HG03103 (cell line): ENCODE data around the gene NDE1.

Experiments
- ATAC-seq: cut with Tn5 transposase; IDR thresholded peaks from one replicate; pipeline ENCODE4 v1.9.1; 2021; ENCODE audit warnings: low read depth; ENCODE audit not compliant: unreplicated experiment

Gene NDE1

GRCh38 chr16:15759070-15759469 lies 109.0 kb downstream of the NDE1 start:
- ATAC-seq, result no peak

GRCh38 chr16:15760129-15760528 lies 110.1 kb downstream of the NDE1 start:
- ATAC-seq, result no peak

- ATAC-seq, result no peak
Observed at GRCh38 chr16:15764112-15764511, 114.1 kb downstream of the NDE1 start.

- ATAC-seq, result no peak
Observed at GRCh38 chr16:15765116-15765515, 115.1 kb downstream of the NDE1 start.

- ATAC-seq, result peak; percentile 63
Observed at GRCh38 chr16:15765880-15766279, 115.8 kb downstream of the NDE1 start.

- ATAC-seq, result no peak
Observed at GRCh38 chr16:15766918-15767317, 116.9 kb downstream of the NDE1 start.

- ATAC-seq, result no peak
Observed at GRCh38 chr16:15768201-15768600, 118.2 kb downstream of the NDE1 start.

GRCh38 chr16:15769239-15769638 lies 119.2 kb downstream of the NDE1 start:
- ATAC-seq, result no peak

- no peak for ATAC-seq
Observed at GRCh38 chr16:15770107-15770506, 120.1 kb downstream of the NDE1 start.

- no peak for ATAC-seq
Observed at GRCh38 chr16:15770512-15770911, 120.5 kb downstream of the NDE1 start.

GRCh38 chr16:15771694-15772093 lies 121.6 kb downstream of the NDE1 start:
- ATAC-seq, result no peak

- ATAC-seq, result no peak
Observed at GRCh38 chr16:15772579-15773293, 122.7 kb downstream of the NDE1 start.

GRCh38 chr16:15773968-15774367 lies 123.9 kb downstream of the NDE1 start:
- no peak for ATAC-seq

GRCh38 chr16:15775209-15775608 lies 125.2 kb downstream of the NDE1 start:
- ATAC-seq, result no peak

GRCh38 chr16:15775663-15776304 lies 125.7 kb downstream of the NDE1 start:
- ATAC-seq, result no peak
